GM19463 (cell line): ENCODE data around the gene PSME2.

Source experiments
- ATAC-seq: cut with Tn5 transposase; IDR thresholded peaks from one replicate; pipeline ENCODE4 v1.9.1; 2021; ENCODE audit warnings: mild to moderate bottlenecking, moderate library complexity; ENCODE audit not compliant: unreplicated experiment

PSME2 gene

DNA sequence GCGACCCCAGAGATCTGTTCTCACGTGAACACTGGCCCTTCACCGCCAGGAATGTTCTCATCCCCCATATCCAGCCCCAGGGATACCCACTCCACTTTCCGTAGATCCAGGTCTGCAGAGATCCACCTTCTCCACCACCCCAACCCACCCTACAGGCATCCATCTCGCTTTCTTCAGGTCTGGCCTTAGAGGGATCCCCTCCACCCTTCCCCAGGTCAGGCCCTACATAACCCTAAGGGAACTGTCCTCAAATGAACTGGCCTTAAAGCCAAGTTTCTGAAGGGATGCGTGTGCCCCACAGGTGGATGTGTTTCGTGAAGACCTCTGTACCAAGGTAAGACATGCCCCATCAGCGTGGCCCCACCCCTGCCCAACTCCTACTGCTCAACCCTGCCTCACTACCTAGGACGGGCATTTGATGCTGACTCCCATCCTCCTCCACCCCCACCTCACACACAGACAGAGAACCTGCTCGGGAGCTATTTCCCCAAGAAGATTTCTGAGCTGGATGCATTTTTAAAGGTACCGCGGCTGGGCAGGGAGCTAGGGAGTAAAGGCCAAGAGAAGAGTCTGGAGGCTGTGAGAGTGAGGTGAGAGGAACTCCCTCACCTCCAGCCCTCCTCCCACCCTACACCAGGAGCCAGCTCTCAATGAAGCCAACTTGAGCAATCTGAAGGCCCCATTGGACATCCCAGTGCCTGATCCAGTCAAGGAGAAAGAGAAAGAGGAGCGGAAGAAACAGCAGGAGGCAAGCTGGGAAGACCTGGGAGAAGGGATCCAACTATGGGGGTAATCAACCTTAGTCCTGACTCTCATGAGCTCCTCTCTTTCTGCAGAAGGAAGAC, 9.5 kb downstream of the PSME2 start:
- ATAC-seq, result no peak

DNA sequence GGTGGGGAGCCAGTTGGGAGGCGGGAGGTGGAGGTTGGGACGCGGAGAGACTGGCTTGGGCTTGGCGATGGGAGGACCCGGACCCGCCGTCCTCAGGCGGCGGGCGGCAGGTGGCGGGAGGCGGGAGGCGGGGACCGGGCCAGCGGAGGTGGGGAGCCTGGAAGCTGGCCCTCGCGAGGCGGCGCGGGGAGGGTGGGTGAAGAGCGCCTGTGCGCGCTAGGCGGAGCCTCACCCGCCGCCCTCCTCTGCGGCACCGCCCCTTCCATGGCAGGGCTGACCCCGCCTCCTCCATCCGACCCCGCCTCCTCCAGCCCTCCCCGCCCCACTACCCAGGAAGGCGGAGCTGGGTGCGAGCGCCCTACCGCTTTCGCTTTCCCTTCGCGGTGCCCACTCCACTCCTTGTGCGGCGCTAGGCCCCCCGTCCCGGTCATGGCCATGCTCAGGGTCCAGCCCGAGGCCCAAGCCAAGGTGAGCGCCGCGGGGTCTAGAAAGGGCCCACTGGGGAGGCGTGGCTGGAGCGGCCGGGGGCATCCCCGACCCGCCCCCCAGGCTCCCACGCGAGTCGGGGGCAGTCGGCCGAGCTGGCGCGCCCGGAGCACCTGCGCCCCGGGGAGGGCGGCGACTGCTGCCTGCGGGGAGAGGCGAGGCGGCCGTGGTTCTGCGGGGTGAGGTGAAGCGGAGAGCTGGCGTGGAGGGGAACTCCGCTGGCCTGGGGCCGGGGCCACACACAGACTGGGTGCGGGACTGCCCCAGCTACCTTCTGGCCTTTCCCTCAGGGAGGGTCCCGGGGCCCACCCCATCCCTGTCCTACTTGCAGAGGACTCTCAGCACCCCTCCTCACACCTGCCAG, 10.4 kb downstream of the PSME2 start, which contains the start of gene PSME1:
Gene PSME1, plus strand, starts transcription at position 361 of the 850 bp plus-strand sequence. Its CDS starts 69 bp downstream, at position 430.
- ATAC-seq, result peak; percentile 88

DNA sequence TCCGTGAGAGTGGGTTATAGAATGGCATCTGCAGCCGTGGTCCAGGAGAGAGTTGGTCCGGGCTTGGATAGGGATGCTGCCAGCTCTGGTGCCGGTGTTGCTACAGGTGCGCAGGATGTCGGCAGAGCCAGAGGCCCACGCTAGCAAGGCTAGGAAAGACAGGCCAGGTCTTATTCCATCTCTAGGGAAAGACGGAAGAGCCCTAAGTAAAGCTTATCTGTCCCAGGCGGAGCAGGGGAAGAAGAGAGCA, 10.9 kb downstream of the PSME2 start:
- ATAC-seq, result no peak

GRCh38 chr14:24133735-24134134, 12.7 kb downstream of the PSME2 start:
- ATAC-seq, result no peak

DNA sequence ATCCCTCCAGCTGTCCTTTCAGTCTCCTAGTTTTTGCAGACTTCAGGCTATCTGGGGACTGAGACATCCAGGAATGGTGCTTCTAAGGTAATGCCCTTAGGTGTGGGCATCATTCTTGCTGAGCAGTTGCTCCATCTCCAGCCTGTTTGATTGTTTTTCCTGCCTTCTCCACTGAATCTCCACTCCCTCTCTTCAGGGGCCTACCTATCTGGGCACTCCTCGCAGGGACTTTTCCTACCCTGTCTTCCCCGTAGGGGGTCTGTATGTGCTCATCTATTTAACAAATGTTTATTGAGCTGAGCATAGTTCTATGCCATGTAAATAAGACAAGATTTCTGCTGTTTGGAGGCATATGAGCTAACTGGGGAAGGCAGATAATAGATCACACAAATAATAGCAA, 13.4 kb downstream of the PSME2 start:
- ATAC-seq, result no peak

- ATAC-seq, result no peak
Measured at GRCh38 chr14:24132061-24132685, 14.2 kb downstream of the PSME2 start.

- ATAC-seq, result no peak
Measured at GRCh38 chr14:24131549-24131966, 14.9 kb downstream of the PSME2 start.

DNA sequence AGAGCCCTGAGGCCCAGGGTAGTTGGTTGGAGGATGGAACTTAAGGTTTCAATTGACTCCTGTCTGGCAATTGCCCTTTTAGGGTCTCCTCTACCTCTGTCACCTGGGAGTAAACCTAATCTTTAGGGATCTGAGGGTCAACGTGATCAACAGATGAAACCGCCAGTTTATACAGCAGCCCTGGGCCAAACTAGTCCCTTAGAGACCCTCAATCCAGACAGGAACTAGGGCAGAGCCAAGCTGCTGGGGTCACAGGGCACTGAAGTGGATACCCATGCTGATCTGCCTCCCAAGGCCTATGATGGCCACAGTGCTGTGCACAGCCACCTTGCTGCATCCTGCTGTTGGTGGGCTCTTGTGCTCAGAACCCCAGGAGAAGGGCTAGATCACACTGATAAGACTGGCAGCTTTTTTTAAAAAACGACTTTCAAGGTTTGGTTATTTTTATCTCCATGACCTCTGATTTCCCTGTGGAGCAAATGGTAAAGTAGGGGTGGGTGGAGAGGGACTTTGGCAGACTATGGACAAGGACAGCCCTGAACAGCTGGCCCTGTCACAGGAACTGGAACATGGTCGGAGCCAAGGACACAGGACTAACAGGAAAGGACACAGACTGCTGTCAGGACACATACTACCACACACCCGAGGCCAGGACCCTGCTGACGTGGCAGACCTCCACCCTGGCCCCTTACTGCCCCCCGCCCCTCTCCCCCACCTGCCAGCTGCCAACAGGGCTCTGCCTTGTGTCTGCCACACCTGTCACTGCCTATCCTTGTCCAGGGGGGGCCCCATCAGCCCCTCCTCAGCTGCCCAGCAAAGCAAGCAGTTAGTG, 15.5 kb downstream of the PSME2 start:
- no peak for ATAC-seq

GRCh38 chr14:24130380-24130716, 16.1 kb downstream of the PSME2 start, which contains the start of gene FITM1:
TSS of gene FITM1 (plus strand) at chr14:24130659. CDS start at chr14:24131564, 905 bp downstream.
- ATAC-seq, result no peak

- no peak for ATAC-seq
Measured at GRCh38 chr14:24129410-24129998, 16.9 kb downstream of the PSME2 start.

DNA sequence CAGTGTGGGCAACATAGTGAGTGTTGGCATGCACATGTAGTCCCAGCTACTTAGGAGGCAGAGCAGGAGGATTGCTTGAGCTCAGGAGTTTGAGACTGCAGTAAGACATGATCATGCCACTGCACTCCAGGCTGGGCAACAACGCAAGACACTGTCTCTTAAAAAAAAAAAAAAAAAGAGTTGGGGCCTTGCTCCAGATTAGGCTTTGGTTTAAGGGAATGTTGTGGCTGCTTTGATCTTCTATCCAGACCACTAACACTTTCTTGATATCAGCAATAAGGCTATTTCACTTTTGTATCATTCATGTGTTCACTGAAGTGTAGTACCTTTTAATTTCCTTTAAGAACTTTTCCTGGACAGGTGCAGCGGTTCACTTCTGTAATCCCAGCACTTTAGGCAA, 18.7 kb downstream of the PSME2 start:
- ATAC-seq, result no peak

DNA sequence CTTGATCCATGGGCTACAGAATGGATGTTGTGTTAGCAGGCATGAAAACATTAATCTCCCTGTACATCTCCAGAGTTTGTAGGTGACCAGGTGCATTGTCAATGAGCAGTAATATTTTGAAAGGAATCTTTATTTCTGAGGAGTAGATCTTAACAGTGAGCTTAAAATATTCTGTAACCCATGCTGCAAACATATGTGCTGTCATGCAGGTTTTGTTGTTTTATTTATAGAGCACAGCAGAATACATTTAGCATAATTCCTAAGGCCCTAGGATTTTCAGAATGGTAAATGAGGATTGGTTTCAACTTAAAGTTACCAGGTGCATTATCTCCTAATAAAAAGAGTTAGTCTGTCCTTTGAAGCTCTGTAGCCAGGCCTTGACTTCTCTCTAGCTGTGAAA, 19.5 kb downstream of the PSME2 start:
- ATAC-seq, result no peak

DNA sequence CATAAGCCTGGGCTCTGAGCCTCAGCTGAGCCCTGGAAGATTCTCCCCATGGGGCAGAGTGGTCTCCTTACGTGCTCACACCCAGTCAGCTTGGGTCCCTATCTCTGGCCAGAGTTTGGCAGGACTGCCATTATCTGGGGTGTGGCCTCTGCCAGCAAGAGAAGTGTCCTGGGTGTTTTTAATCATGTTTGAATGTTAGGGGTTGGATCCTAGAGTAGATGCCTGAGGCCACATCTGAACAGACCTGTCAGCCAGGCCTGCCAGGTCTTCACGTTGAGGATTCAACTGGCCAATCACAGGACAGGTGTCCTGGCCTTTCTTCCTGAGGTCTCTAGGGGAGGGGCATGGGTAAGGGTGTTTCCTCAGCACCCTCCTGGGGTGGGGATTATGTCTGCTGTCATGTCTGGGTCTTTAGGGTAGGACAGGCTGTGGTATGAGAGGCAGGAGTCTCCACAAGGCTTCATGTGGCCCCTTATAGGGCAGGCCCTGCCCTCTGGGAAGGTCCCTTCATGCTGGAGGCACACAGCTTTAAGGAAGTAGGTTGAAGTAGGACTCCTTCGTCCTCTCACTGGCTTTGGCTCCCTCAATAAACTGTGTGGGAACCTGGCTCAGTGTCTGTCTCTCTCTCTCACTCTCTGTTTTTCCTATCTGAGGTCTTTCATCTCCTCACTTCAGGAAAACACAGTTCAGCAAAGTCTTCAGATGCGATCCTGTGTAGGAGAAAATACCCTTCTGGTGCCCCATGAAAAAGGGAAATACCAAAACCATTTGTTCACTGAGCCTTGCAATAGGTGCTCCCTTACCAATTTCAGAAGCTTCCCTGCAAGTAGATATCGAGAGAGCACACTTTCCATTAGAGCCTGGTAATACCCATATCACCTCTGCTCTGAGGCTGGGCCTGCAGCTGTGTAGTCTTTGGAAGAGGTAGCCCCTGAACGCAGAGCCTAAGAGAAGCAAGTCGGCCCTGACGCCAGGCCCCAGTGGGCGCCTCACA, 22.7 kb downstream of the PSME2 start:
- ATAC-seq, result peak; percentile 72

- no peak for ATAC-seq
Measured at GRCh38 chr14:24122898-24123297, 23.5 kb downstream of the PSME2 start.

DNA sequence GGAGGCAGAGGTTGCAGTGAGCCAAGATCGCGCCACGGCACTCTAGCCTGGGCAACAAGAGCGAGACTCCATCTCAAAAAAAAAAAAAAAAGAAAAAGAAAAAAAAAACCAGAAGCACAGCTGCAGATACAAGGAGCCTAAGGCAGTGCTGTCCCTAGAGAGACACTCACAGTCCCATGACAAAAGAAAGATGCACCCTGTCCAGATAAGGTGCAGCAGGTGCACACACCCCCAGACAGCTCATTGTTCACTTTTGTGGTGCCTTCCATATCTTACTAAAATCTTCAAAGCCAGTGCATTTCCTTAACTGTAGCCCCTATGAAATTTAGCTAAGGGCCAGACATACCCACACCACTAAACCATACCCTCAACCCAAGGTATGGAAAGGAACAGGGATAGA, 24.0 kb downstream of the PSME2 start:
- ATAC-seq, result no peak

DNA sequence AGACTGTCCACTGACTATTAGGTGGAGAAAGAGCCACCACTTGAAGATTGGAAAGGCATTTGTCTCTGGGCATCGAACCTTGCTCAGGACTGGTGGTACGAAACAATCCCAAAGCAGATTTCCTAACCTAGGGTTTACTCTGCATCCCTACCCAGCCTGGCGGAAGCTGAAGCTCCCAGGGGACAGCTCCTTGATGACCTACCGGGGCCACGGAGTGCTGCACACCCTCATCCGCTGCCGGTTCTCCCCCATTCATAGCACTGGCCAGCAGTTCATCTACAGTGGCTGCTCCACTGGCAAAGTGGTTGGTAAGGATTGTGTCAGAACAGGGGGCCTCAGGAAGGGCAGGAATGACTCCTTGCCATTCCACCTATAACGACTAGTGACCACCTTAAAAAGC, 25.2 kb downstream of the PSME2 start:
- ATAC-seq, result no peak

DNA sequence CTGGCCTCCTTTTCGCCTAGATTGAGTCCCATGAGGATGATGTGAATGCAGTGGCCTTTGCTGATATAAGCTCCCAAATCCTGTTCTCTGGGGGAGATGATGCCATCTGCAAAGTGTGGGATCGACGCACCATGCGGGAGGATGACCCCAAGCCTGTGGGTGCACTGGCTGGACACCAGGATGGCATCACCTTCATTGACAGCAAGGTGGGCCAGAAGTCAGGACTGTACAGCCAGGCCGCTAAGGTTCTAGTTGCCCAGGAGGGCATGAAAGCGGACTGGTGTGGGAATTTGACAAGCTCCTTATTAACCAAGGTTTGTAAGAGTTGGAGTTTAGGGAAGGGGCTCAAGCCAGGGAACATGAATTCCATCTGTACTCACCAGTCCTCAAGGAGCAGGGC, 26.7 kb downstream of the PSME2 start:
- no peak for ATAC-seq

DNA sequence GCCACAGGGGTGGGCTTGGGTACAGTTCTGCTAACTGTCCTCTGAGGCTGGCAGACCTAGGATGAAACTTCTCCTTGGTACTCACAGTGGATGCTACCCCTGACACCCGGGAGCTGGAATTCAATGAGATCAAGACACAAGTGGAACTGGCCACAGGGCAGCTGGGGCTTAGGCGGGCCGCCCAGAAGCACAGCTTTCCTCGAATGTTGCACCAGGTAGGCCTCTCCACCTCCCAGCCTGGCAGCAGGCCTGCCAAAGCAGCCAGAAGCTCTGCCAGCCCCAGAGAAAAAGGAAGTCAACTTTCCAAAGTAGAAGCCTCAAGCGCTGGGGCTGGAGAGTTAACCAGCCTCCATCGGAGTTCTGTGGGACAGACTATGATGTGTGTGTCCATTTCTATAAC, 29.2 kb downstream of the PSME2 start:
- ATAC-seq, result no peak

GRCh38 chr14:24116128-24116814, 30.1 kb downstream of the PSME2 start:
- no peak for ATAC-seq
